Activated effector memory CD4-positive, alpha-beta T cell treated with anti-CD3 and anti-CD28 coated beads, Interleukin-2, amount 50 U/mL, for 16 hours (primary cell): ENCODE measurements around the gene MRPL11.
"Not testable (repeated sequence)": the region's sequence is repeated elsewhere in the genome, so short reads cannot be mapped to it uniquely, and the experiment has no call there.

Experiments used
- DNase-seq: peaks from one replicate; pipeline ENCODE4 v3.0.0-alpha.2; 2020

The MRPL11 gene

GRCh38 chr11:66466225-66467033 lies 27.8 kb upstream of the MRPL11 start, which contains the start of gene PELI3:
TSS of gene PELI3 (plus strand) at chr11:66466905. CDS start at chr11:66468129, 1,224 bp downstream.
- peak; percentile 96 for DNase-seq

GRCh38 chr11:66465373-66466224 lies 27.0 kb upstream of the MRPL11 start:
- no peak for DNase-seq

DNA sequence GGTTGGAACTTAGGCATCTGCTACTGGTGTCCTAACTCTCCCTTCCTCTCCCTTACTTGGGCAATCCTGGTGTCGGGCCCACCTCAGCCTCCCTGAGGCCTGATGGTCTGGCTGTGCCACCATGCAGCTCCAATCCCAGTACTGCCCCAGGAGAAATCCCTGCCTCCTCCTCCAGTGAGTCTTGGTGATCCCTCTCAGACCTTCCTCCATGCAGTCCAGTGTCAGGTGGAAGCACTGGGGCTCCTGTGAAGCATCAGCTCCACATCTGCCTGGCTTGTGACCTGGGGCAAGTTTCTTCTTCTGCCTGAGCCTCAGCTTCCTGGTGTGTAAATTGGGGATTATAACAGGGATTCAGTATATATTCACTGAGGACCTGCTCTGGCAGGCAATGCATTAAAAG lies 26.3 kb upstream of the MRPL11 start:
- no peak for DNase-seq

GRCh38 chr11:66464116-66464515 lies 25.5 kb upstream of the MRPL11 start:
- DNase-seq = not testable (repeated sequence)

- no peak for DNase-seq
Measured at GRCh38 chr11:66462911-66463310, 24.3 kb upstream of the MRPL11 start.

DNA sequence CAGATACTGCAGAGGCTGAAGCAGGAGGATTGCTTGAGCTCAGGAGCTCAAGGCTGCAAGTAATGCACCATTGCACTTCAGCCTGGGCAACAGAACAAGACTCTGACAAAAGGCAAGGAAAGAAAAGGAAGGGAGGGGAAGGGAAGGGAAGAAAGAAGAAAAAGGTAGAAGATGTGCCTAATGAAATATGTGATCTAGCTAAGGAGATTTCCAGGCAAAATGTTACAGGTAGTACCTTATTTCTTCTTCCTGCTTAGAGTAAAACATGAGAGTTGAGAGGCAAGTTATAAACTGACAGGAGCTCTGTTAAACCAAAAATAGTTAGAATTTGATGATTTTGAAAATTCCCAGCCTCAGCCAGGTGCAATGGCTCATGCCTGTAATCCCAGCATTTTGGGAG lies 23.4 kb upstream of the MRPL11 start:
- DNase-seq = no peak

GRCh38 chr11:66459138-66459778 lies 20.6 kb upstream of the MRPL11 start:
- DNase-seq = no peak

DNA sequence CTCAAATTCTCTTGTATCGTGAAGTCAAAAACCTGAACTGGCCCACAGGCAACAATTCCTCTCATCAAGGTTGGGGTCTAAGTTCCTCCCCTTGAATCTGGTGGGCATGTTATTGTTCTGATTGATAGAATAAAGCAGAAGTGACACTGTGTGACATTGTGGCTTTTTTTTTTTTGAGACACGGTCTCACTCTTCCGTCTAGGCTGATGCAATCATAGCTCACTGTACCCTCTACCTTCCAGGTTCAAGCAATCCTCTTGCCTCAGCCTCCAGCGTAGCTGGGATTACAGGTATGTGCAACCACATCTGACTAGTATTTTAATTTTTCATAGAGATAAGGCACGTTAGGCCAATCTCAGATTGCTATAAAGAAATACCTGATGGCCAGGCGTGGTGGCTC lies 19.2 kb upstream of the MRPL11 start:
- no peak for DNase-seq

- no peak for DNase-seq
Measured at GRCh38 chr11:66454828-66455227, 16.2 kb upstream of the MRPL11 start.

DNA sequence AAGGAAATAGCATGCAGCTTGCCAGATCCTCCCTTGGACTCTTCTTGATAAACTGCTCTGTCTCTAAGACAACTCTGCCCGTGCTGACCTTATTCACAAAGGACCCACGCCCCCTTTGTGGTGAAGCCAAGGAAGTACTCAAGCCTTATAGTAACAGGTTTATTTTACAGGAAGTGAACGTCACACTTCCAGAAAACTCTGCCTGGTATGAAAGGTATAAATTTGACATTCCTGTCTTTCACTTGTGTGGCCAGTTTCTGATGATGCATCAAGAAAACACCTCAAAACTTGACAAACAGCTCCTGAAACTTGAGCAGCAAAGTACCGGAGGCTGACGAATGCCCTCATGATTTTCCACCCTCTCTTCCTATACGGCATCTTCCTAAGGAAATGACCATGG lies 15.6 kb upstream of the MRPL11 start:
- DNase-seq = no peak

DNA sequence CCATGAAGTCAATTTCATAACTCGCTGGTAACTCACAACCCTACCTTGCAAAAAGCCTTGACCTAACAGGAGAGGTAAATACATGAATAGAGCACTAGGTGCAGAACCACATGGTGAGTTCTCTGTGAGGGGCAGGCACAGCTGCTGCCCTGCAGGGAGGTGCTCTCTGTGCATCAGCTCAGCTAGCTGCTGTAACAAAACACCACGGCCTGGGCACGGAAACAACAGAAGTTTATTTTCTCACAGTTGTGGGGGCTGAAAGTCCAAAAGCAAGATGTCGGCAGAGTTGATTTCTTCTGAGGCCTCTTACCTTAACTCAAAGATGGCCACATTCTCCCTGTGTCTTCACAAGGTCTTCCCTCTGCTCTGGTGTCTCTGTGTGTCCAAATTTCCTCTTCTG lies 13.0 kb upstream of the MRPL11 start:
- DNase-seq = no peak

DNA sequence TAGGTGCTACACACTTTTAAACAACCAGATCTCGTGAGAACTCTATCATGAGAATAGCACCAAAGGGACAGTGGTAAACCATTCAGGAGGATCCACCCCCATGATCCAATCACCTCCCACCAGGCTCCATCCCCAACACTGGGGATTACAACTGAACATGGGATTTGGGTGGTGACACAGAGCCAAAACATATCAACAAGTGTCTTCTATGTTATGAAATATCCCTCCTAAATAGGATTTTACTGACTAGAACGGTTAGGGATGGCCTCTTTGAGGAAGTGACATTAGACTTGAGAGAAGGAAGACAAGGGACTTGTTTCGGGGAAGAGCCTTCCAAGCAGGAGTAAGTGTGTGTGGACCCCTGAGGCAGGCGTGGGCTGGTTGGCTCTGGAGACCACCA lies 11.9 kb upstream of the MRPL11 start:
- no peak for DNase-seq

- no peak for DNase-seq
Measured at GRCh38 chr11:66448523-66448922, 9.9 kb upstream of the MRPL11 start.

DNA sequence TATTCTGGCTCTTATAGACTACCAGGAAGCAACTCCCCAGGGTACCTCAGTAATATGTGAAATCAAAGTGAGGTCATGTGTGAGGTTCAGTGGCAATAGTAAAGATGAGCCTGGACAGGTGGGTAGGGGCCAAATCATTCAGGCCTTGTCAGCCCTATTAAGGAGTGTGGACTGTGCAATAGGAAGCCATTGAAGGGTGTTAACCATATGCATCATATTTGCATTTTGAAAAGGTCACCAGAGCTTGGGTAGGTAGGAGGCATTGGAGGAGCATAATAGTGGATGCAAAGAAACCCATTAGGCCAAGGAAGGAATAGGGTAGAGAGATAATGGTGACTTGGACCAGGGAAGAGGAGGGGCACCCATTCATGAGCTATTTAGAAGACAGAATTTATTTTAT lies 8.4 kb upstream of the MRPL11 start:
- DNase-seq = no peak

DNA sequence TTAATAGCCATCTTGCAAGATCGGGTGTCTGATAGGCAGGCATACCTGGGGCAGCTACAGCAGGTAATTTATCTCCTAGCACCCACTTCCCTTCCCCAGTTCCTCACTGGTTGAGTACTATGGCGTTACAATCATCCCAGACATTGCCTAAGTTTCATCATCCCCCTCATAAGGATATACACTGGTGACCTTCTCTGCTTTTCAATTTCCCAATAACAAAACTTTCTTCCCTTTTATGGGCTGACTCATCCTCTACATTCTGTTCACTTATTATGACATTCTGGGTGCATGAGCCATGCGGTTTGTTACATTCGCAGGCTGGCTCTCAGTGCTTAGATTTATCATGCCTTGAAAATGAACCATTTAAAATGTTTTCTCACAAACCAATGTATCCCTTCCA lies 5.0 kb upstream of the MRPL11 start:
- DNase-seq = no peak

GRCh38 chr11:66440940-66441282 lies 2.3 kb upstream of the MRPL11 start:
- DNase-seq = not testable (repeated sequence)

GRCh38 chr11:66440101-66440939 lies 1.7 kb upstream of the MRPL11 start:
- not testable (repeated sequence) for DNase-seq

DNA sequence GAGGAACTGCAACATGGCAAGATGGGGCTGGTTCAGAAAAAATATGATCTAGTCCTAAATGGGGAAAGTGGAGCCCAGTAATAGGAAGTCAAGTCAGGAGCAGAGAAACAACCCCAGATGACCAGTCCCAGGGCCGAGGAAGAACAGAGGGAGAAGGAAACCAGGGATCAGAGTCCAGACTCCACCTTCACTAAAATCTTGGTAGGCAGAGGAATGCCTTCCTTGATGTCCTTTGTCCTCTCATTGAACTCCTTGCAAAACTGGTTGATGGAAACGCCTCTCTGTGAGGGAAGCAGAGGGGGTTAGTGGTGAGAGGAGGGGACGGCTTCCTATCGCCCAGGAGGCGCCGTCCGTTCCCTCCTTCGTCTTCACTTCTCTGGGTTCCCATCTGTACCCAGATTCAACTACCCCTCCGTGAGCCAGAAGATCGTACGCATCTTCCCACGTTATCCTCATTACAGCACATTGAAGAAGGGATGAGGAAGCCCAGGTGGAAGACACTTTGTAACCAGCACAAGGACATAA lies 607 bp downstream of the MRPL11 start:
- no peak for DNase-seq

- DNase-seq = no peak
Measured at GRCh38 chr11:66432597-66432996, 6.1 kb downstream of the MRPL11 start.

GRCh38 chr11:66431871-66432329 lies 6.7 kb downstream of the MRPL11 start:
- not testable (repeated sequence) for DNase-seq

DNA sequence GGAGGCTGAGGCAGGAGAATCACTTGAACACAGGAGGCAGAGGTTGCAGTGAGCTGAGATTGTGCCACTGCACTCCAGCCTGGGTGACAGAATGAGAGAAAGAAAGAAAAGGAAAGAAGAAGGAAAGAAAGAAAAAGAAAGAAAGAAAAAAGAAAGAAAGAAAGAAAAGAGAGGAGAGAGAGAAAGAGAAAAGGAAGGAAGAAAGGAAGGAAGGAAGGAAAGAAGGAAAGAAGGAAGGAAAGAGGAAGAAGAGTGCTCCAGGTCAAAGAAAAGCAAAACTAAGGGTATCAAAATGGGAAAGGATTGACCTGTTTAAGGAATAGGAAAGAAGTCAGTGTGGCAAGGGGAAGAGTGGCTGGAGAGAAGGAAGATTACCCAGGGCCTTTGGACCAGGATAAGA lies 7.4 kb downstream of the MRPL11 start:
- DNase-seq = not testable (repeated sequence)

GRCh38 chr11:66429983-66430602 lies 8.6 kb downstream of the MRPL11 start:
- DNase-seq = peak; percentile 91
